ENCODE results near the gene GMDS.

The GMDS gene

DNA sequence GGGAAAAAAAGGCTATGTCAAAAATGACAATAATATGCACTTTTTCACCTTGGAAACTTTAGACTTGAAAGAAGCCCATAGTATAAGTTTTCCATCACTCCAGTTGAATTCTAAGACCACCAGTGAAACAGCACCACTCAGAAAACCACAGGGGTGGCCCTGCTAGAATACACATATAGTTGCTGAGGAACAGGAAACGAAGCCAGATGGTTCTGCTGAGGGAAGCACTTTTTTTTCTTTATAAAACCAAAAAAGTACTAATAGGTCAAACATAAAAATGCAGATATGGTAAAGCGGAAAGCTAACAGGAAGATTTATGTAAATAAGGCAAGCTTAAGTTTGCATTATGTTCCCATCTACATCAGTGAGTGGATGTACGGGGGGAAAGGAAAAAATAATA lies 331.8 kb downstream of the GMDS start:
- no peak for FAIRE-seq
- no peak for DNase-seq (ENCODE audit: insufficient read length, low spot score)

DNA sequence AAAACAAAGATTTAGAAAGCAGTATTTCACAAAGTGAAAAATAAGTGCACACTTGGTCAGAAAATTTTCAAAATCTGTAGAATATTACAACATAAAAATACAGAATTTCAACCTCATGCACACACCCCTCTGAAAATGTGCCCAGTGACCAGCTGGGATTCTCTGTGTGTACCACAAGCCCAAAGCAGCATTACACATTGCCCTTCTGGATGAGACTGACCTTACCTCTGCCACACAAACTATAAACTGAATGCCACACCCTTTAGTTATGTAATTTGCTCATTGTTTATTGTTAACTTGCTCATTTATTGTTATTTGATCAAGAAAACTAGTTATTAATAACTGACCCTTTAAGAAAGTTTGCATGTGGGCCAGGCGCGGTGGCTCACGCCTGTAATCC lies 332.7 kb downstream of the GMDS start:
- no peak for FAIRE-seq
- no peak for DNase-seq (ENCODE audit: insufficient read length, low spot score)

DNA sequence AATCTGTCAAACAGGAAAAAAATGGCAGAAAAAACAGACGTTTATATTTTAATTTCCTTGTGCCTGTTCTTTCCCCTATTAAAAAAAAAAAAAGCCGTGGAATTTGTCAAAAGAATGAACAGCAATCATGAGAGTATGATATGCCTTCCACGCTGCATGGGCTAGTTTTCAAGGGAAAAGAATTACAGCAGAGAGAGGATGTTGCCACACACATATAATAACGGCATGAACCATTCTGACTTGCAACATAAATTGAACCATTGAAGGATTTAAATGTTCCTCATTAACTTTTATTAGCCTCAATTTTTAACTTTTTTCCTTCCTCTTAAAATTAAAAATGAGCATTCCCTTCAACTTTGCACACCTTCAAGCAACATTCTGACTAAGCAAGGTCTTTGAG lies 333.9 kb downstream of the GMDS start:
- FAIRE-seq = no peak
- no peak for DNase-seq (ENCODE audit: insufficient read length, low spot score)

DNA sequence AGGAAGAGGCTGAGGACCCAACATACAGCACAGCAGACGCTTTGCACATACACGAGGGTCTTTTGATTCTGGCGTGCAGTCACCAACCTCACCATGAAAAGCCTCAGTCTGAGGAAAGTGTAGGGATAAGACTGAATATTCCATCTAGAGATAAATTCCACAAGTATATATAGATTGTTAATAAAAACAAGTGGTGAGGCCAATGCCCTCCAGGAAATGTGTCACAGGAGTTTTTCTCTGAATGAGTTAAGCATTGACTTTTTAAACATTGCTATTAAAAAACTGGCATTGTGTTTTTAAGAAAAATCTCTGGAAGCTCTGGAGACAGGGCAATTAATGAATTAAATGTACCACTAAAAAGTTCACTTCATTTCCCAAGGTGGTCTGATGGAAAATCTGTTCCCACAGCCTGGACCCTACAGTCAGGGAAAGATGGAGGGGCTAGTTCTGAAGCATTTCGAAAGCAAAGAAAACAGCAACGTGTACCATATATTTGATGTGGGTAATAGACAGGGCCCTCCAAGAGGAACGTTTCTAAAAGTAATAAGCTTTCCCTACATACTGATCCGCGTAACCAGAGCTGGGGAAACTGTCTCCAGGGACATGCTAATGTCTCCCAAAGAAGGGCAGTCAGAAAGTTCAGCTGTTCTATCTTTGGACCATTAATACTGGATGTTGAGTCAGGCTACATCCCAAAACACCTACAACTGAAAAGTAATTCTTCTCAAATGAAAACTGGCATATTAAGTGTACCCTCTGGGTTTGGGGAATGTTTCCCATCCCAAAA lies 334.6 kb downstream of the GMDS start:
- DNase-seq (ENCODE audit: insufficient read length, low spot score) (no peak), FAIRE-seq (no peak)

DNA sequence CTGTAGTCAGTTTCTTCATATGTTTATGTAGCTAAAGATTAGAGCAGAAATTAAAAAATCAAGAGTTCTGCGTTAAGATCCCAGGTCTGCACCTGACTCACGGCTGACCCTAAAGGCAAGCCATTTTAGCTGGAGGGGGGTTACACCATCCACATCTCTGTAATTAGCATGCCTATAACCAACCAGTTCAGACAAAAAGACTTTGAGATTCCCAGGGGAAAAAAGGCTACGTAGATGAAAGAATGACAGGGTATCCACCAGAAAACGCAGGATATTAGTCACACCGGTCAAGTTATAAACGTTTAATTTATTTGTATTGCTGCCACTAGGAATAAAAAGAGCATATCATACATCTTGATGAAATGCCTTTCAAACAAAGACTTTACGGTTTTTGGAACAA lies 336.6 kb downstream of the GMDS start:
- DNase-seq (ENCODE audit: insufficient read length, low spot score) (no peak), FAIRE-seq (no peak)

DNA sequence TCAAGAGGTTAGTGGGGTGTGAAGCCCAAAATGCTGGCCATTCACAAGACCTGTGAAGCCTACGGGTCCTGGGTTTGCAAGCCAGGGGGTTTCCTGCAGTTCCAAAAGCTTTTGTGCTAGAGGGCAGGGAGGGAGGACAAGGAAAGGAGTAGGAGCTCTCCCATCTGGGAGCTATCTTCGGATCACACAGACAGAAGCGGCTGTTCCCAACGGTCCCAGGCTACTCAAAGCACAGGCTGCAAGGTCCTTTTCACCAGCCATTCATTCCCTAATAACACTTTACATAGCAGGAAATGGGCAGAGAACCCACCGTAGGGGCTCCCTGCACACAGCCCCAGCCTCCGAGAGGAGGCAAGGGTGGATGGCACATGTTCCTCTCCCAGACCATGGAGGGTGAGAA lies 338.8 kb downstream of the GMDS start:
- DNase-seq (ENCODE audit: insufficient read length, low spot score) (no peak), FAIRE-seq (no peak)

DNA sequence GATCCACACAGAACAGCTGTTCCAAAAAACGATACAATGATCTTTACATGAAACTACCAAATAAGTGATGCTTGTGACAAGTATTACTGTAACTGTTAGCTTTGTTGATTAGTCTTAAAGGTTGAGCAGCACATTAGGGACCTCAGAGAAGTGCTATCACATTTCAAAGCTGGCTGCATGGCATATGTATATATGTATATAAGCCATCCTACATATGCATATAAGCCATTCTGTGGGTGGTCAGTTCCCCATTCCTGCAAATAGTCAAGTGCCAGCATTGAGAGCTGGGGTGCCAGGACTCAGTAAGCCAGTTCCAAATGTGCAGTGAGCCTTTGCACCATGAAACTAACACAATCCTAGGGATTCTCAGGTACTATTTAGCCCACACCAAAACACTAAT lies 339.4 kb downstream of the GMDS start:
- FAIRE-seq (no peak), DNase-seq (ENCODE audit: insufficient read length, low spot score) (no peak)

DNA sequence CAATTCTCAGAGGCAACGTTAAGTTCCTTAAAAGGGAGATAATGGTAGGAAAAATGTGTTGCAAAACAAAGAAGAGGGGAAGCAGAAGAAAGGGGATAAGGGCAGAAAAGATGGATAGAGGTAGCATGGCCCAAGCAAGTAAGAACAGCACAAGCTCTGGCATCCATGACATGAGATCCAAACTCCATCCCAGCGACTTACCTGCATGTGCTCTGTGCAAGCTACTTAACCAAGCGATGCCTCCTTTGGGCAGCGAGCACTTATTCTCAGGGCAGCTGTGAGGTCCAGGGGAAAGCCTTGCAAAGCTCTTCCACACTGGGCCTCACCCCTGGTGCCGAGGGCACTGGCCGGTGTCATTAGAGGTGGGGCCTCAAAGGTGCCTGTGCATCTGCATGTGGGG lies 340.5 kb downstream of the GMDS start:
- FAIRE-seq = no peak
- no peak for DNase-seq (ENCODE audit: insufficient read length, low spot score)

DNA sequence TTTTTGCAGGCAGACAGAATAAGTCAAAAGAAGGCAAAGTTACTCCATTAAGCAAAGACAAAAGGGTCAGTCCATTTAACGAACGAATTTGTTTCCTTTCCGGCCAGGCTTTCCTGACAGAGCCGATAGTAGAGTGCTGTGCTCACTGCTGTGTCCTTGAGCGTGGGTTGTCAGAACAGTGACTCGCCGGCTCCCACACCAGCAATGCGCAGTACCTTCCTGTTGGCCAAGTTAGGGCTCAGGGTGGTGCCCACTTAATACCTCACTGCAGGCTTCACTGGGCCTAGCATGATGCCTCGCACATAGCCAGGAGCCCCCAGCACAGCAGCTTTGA lies 341.0 kb downstream of the GMDS start:
- DNase-seq (ENCODE audit: insufficient read length, low spot score) (no peak), FAIRE-seq (no peak)

DNA sequence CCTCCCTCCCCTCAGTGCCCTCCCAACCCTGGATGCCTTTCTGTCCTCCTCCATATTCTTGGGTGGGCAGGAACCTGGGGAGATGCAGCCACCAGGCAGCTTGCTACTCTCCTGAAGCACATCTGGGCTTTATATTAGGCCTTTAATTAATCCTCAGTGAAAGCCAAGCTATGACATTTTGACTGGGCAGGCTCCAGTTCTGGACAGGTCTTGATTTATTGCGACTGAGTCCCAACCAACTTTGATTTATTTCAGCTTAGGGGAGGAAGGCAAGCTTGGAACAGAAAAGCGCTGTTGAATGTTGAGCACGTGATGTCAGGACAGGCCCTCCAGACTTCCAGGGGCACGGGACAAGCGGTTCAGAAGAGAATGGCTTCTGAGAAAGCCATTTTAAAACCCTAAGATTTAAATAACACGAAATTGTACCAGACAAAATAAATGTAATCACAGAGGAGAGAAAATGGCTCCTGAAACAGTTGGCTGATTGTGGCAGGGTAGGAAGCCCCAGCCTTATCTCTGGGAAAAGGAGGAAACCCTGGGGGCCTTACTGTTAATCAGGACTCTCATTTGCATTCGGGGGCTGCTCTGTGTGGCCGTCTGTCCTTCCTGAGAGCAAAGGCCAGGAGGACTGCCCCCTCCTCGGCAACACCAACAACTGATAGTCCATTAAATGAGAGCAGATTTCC lies 341.5 kb downstream of the GMDS start:
- no peak for FAIRE-seq
- no peak for DNase-seq (ENCODE audit: insufficient read length, low spot score)

DNA sequence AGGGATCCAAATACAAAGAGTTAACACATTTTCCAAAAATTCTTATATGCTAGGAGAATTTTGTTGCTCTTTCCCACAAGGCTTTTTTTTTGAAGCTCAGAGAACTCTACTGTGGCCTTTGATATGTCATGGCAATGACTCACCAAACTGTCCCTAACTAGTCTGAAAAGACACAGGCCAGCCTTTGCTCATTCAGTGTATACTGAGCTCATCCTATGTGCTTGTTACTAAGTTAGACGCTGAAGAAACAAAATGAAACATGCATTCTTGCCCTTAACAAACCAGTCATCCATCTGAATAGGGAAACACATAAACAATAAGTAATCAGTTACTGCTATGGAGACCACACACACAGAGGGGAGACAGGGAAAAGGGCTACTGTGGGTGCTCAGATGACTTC lies 343.8 kb downstream of the GMDS start:
- DNase-seq (ENCODE audit: insufficient read length, low spot score) (no peak), FAIRE-seq (no peak)

DNA sequence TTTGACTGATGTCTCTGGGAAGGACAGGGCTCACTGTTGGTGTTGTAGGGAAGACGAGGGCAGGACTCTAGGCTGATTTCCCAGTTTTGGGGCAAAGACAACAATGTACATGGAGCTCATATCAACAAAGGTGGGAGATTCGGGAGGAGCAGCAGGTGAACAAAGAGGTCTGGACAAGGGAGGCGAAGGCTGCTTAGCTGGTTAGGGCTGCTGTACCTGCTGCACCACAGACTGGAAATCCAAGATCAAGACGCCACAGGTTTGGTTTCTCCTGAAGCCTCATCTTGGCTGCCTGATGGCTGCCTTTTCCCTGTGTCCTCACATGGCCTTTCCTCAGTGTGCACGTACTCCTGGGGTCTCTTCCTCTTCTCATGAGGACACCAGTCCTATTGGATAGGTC lies 348.5 kb downstream of the GMDS start:
- FAIRE-seq = no peak

DNA sequence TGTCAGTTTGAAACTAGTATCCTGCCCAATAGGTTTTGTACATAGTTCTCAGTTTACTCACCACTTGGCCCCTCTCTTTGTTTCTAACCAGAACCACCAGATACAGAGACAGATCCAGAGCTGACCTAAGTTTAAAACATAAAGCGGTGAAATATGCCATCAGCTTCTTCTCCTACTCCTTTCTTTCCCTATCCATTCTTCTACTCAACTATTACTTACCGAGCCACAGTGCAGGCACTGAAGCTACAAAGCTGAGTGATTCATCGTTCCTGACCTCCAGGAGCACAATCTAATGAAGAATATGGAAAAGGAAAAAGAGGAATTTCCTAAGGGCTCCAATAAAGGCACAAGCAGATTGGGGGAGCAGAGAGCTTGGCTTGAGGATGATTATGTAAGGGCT lies 349.7 kb downstream of the GMDS start:
- FAIRE-seq (no peak), DNase-seq (ENCODE audit: insufficient read length, low spot score) (no peak)

More for the DNA sequence above, 348.5 kb downstream of the GMDS start:
- DNase-seq (ENCODE audit: insufficient read length, low spot score) = no peak

DNA sequence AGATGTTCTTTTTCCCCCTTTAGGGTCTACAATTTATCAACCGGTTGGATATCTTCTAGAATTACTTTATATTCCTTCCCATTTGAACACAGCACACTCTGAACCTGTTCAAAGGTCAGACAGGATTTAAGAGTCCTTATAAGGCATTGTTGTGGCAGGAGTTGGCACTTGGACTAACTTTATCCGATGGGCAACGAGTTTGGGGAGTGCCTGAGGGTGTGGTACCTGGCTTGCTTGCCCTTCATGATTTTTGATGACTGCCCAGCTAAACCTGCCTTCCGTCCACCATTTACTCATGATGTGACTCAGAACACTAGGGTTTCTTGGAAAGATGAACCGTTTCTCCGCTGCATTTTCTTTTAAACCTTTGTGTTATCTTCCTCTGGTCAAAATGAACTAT lies 350.5 kb downstream of the GMDS start:
- no peak for DNase-seq (ENCODE audit: insufficient read length, low spot score)
- FAIRE-seq = no peak

DNA sequence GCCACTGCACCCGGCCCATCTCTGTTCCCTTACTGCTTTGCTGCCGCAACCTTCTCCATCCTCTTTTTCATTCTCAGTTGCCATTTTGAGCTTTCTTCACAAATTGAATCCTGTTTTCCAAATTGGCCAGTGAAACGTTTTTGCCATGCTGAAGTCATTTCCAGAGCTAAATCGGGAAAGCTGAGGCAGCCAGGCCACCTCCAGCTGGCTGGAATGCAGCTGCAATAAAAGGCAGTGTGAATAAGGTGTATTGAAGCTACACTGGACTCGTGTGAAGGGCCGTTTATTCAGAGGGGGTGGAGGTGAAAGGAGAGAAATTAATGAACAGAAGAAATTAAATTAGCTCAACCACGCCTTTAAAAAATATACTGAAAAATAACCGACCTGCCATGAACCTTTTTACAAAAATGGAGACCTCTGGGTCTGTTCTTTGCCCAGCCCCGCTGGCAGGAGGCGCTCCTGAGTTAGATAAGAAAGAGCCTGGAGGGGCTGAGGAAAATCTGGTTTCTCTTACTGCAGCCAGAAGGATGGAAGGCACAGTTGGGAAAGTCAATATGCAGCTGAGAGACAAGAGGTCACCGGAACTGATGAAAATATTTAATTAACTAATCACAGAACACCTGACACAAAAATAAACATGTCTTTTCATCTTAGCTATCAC lies 351.8 kb downstream of the GMDS start:
- FAIRE-seq (no peak), DNase-seq (ENCODE audit: insufficient read length, low spot score) (no peak)

DNA sequence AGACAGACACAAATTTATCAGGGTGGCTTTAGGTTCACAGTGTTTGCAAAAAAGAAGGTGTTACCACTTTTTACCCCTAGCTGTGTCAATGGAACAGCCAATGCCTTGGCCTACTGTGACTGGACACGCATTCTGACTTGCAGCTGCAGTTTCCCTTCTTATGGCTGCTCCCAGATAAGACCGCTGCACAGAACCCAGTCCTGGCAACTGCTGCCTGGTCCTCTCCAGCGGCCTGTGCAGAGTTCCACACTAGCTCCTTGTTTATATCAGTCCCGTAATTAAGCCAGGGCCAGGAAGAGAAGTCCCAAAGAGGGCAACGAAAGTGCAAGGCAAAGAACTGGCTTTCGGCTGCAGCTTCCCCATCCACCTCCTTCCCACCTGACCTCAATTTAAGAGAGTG lies 352.7 kb downstream of the GMDS start:
- DNase-seq (ENCODE audit: insufficient read length, low spot score) (no peak), FAIRE-seq (no peak)

DNA sequence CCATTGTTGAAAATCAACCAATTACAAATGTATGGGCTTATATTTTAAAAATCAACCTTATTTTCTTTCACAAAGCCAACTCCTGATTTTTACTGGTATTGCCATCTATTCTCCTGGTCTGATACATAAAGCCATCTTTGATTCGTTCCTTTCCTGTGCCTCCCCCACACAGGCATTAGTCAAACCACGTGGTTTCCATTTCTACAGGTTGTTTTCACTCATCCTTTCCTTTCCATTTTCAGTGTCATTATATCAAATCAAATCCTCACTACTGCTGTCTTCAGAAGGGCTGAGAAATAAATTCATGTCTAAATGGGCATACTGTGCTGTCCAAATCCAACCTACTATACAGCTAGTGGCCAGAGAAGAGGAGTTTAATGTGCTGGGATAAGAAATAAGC lies 354.4 kb downstream of the GMDS start:
- FAIRE-seq (no peak), DNase-seq (ENCODE audit: insufficient read length, low spot score) (no peak)

DNA sequence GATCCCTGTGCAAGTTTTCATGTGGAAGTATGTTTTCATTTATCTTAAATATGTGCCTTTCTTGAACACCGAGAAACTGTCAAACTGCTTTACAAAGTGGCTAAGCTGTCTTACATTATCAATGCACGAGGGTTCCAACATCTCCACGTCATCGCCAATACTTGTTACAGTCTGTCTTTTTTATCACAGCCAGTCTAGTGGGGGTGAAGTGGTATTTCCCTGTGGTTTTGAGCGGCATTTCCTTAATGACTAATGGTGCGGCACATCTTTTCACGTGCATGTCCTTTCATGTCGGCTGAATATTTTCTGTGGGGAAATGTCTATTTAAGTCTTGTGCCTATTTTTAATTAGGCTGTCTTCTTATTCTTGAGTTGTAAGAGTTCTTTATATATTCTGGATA lies 355.3 kb downstream of the GMDS start:
- DNase-seq (ENCODE audit: insufficient read length, low spot score) (no peak), FAIRE-seq (no peak)

DNA sequence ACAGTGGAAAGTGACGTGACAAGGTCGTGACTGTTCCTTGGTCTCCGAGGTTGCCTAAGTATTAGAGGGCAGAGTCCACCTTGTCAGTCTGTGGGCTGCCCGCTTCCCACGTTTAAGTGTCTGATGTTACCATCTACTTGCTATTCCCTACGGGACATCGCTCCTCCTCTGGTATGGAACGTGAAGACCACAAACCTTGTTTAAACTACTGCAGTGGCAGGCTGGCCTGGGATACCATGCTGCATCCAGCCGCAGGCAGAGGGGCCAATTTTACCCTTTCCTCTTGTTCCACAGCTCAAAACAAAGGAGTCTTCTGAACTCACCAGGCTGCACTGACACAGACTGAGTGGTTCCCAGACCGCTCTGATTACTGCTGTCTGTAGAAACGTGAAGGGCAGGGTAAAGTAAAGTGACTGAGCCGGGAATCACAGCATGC lies 359.8 kb downstream of the GMDS start:
- no peak for DNase-seq (ENCODE audit: insufficient read length, low spot score)
- FAIRE-seq = peak; percentile 71

DNA sequence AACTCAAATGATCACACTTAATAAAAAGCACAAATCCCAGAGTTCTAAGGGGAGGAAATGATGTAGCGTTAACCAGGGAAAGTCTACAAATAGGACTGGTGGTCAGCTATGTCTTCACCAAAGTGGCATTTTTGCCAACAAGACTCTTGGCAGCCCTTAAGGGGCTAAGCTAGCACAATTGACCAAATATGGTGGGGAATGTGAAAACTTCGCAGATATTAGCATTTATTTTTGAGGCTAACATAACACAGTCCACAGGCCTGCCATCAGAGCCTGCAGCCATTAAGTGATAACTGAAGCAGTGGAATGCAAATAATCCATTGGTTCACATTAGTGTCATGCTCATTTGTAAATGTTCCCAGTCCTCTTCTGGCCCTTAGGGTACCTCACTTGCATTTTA lies 361.1 kb downstream of the GMDS start:
- FAIRE-seq = no peak

DNA sequence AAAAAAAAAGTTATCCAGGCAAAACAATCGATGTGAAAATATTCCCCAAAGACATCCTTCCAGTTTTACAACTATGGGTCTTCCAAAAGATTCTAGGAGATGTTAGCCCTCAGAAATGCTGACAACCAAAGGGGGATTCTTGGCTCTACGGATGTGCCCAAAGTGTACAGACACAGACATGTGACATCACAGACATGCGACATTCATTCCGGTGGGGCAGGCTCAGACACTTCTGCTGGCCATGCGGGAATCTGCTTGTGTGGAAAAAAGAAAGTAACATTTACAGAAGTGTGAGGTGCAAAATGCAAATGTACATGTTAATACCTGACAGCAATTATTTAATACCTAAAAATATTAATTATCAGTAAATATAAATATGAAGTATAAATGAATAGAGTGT lies 367.1 kb downstream of the GMDS start:
- DNase-seq (ENCODE audit: insufficient read length, low spot score) (no peak), FAIRE-seq (no peak)

More for the DNA sequence above, 361.1 kb downstream of the GMDS start:
- no peak for DNase-seq (ENCODE audit: insufficient read length, low spot score)

DNA sequence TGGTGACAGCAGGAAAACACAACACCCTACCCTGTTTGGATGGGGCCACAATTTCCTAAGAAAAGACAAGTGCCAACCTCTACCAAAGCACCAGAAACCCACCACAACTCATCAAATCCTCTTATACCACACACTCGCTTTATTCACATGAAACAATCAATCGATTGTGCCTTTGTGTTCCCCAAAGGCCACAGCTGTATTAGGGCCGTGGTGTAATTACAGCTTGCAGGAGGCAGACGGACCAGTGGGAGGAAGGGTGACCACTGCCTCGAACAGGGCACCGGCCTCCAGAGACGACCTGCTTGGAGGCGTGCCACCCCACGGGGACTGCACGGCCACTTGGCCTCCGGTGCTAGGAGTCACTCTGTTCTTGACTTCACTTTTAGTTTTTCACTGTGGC lies 371.6 kb downstream of the GMDS start:
- peak; percentile 16 for FAIRE-seq
- no peak for DNase-seq (ENCODE audit: insufficient read length, low spot score)

Data from HTR-8/SVneo (cell line).